Measurements from ENCODE around the gene HSPA4.

Gene HSPA4

DNA sequence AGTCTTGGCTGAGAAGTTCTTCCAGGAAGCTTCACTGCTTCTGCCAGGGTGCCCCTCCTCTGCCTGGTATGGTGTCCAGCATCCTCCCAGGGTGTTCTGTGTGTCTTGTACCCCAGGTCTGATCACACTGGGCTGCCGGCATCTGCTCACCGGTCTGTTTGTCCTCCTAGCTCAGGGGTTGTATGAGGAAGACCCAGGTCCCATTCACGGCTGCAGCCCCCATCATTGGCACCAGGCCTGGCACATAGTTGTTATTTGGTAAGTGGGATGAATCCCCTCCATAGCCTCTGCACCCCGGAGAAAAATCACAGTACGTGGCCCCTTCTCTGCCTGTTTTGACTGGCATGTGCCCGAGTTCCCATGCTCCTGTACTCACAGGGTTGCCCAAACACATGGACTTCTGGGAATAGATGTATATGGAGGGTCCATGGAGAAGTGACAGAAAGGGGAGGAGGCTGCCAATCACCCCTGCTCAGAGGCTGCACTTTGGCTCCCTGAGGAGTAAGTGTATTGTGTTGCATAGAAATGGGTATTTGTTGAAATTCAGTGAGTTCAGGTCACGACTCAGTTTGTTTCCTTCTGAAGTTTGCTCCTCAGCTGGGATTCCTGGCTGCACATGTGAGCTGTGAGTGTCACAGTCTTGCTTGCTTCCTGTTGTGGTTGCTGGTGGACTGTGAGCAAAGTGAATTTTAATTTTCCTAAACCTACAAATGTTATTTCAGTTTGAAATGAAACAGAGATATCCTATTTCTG, 96.2 kb downstream of the HSPA4 start:
- H3K27ac ChIP-seq, result no peak overlapping the region
- no peak for DNase-seq (ENCODE audit: low read depth, low spot score)

GRCh38 chr5:133149345-133149744, 97.5 kb downstream of the HSPA4 start:
- no peak overlapping the region for H3K27ac ChIP-seq
- DNase-seq (ENCODE audit: low read depth, low spot score), result no peak

DNA sequence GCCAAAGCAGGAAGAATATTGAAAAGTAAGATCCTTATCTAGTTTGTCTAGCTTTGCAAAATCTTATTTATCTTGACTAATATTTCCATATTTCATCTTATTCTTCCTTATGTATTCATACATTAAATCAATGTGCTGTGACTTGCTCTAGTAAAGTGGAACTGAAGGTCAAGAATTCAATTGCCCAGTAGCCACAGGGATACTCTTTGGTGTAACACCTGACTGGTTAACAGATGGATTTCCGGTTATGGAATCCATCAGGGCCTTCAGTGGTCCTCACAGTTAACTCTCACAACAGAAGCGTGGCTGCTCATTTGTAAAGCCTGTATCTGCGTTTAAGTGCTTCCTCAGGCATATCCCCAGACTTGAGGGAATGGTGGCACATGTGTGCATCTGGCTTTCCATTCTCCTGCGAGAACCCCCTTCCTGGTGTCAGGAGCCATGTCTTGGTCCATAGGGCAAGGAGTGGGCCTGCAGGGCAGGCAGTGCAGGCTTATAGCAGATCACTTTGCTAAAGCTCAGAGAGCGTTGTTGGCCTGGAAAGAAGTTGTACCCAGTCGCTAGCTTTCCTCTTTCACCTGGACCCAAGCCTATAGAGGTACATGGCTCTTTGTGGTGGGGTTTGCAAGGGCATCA, 99.2 kb downstream of the HSPA4 start:
- H3K27ac ChIP-seq, result no peak overlapping the region
- DNase-seq (ENCODE audit: low read depth, low spot score), result no peak

DNA sequence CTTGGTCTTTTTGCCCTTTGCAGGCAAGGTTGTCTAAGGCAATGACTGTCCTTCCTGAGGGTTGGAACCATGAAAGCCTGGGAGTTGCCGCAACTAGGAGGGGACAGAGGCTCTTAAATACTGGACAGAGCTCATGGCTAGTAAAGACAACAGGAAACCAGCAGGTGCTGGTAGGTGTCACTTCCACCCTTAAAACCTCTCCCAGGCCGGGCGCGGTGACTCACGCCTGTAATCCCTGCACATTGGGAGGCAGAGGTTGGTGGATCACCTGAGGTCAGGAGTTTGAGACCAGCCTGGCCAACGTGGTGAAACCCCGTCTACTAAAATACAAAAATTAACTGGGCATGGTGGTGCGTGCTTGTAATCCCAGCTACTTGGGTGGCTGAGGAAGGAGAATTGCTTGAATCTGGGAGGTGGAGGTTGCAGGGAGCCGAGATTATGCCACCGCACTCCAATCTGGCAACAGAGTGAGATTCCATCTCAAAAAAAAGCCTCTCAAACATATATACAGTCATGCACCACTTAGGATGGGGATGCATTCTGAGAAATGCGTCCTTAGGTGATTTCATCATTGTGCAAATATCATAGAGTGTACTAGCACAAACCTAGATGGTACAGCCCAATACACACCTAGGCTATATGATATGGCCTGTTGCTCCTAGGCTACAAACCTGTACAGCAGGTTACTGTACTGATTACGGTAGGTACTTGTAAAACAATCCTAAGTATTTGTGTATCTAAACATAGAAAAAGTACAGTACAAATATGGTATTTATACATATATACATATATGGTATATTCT, 102.7 kb downstream of the HSPA4 start:
- no peak overlapping the region for H3K27ac ChIP-seq
- DNase-seq (ENCODE audit: low read depth, low spot score), result no peak

DNA sequence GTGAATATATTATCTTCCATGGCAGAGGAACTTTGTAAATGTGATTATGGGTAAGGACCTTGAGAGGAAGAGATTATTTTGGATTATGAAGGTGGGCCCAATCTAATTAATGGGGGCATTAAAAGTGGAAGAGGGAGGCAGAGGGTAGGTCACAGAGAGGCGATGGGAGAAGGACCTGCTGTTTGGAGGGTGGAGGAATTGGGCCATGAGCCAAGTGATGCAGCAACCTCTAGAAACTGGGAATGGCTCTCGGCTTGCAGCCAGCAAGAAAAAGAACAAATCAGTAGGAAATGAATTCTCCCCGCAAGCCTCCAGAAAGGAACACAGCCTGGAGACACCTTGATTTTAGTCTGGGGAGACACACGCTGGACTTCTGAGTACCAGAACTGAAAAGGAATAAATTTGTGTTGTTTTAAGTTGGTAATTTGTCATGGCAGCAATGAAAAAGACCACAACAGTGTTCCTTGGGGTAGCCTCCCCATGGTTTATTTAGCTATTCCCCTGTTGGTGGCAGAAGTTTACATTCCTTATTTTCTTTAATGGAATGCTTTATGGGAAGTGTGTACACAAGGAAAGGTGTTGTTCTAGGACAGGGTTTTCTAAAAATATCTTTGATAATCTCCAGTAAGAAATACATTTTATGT, 103.6 kb downstream of the HSPA4 start:
- DNase-seq (ENCODE audit: low read depth, low spot score), result no peak
- no peak overlapping the region for H3K27ac ChIP-seq
